Calu3 (cell line): ENCODE results near the gene CLEC16A. TPM values are rescaled to one million over a fixed set of nuclear protein-coding genes. Genes with fewer than 3 reads are reported as not detected.

Source experiments
- BruUV-seq: library from RNA; stranded (reverse); fragments of 400-500 nt; replicated peaks from 2 replicates; lab custom pipeline; 2021; lab: Mats Ljungman, UMichigan
- CTCF ChIA-PET: fragments of 300-600 bp; sonication (Branson Sonifier 250); formaldehyde crosslinking; loops from one replicate; lab custom pipeline; 2022; ENCODE audit warnings: antibody characterized with exemption; lab: Charles Lee
- DNase-seq: peaks from one replicate; pipeline ENCODE4 v3.0.0; 2022
- H3K27ac Mint-ChIP-seq: one replicate; pipeline ENCODE4 v1.8.0; 2022; ENCODE audit warnings: mixed read lengths; ENCODE audit not compliant: unreplicated experiment
- H3K27me3 Mint-ChIP-seq: one replicate; pipeline ENCODE4 v1.8.0; 2022; ENCODE audit warnings: mixed read lengths; ENCODE audit not compliant: unreplicated experiment
- H3K36me3 Mint-ChIP-seq: one replicate; pipeline ENCODE4 v1.8.0; 2022; ENCODE audit warnings: mild to moderate bottlenecking, moderate library complexity, mixed read lengths; ENCODE audit not compliant: insufficient read depth, unreplicated experiment
- H3K4me1 Mint-ChIP-seq: one replicate; pipeline ENCODE4 v1.8.0; 2022; ENCODE audit warnings: mild to moderate bottlenecking, low read depth, mixed read lengths; ENCODE audit not compliant: unreplicated experiment
- H3K4me3 Mint-ChIP-seq: one replicate; pipeline ENCODE4 v1.8.0; 2022; ENCODE audit warnings: mild to moderate bottlenecking, low read depth, moderate library complexity, mixed read lengths; ENCODE audit not compliant: unreplicated experiment
- H3K9me3 Mint-ChIP-seq: one replicate; pipeline ENCODE4 v1.8.0; 2022; ENCODE audit warnings: low read depth, mixed read lengths; ENCODE audit not compliant: unreplicated experiment
- intact Hi-C: fragments of 100-400 bp; cut with micrococcal nuclease; formaldehyde crosslinking; loops from one replicate; pipeline ENCODE4 v1.10.0; 2022; ENCODE audit not compliant: unreplicated experiment
- total RNA-seq: library from RNA; stranded (reverse); gene quantifications from 2 replicates; pipeline ENCODE4 v1.2.3, GENCODE V29; 2022
- TF ChIP-seq, protein P1 (sequence below): fragments of 200-600 bp; IDR thresholded peaks from one replicate; pipeline ENCODE4 v1.8.0; 2022; ENCODE audit warnings: antibody characterized with exemption; ENCODE audit not compliant: unreplicated experiment

The CLEC16A gene
- total RNA-seq, 1 experiment from 2014 or later: 33.0 TPM

GRCh38 chr16:10987361-10988163 lies 43.2 kb downstream of the CLEC16A start:
- CTCF ChIA-PET: interaction anchor here (0.7 kb wide), 1 partner anchor 39 kb away, joined by 3 read pairs; no protein-coding TSS in a partner anchor
- no TSS peak for BruUV-seq
- peak overlapping the region; percentile 3 for H3K27ac Mint-ChIP-seq
- H3K36me3 Mint-ChIP-seq: peaks cover 21% of the 10 kb centered on the region
- TF ChIP-seq, protein P1, sequence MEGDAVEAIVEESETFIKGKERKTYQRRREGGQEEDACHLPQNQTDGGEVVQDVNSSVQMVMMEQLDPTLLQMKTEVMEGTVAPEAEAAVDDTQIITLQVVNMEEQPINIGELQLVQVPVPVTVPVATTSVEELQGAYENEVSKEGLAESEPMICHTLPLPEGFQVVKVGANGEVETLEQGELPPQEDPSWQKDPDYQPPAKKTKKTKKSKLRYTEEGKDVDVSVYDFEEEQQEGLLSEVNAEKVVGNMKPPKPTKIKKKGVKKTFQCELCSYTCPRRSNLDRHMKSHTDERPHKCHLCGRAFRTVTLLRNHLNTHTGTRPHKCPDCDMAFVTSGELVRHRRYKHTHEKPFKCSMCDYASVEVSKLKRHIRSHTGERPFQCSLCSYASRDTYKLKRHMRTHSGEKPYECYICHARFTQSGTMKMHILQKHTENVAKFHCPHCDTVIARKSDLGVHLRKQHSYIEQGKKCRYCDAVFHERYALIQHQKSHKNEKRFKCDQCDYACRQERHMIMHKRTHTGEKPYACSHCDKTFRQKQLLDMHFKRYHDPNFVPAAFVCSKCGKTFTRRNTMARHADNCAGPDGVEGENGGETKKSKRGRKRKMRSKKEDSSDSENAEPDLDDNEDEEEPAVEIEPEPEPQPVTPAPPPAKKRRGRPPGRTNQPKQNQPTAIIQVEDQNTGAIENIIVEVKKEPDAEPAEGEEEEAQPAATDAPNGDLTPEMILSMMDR: no peak
- H3K4me3 Mint-ChIP-seq: no peak overlapping the region
- no peaks in the 10 kb centered on the region for H3K27me3 Mint-ChIP-seq
- DNase-seq: no peak
- H3K9me3 Mint-ChIP-seq: no peaks in the 10 kb centered on the region
- intact Hi-C loops: no loop called here
- peaks cover 72% of the 10 kb centered on the region for H3K4me1 Mint-ChIP-seq

DNA sequence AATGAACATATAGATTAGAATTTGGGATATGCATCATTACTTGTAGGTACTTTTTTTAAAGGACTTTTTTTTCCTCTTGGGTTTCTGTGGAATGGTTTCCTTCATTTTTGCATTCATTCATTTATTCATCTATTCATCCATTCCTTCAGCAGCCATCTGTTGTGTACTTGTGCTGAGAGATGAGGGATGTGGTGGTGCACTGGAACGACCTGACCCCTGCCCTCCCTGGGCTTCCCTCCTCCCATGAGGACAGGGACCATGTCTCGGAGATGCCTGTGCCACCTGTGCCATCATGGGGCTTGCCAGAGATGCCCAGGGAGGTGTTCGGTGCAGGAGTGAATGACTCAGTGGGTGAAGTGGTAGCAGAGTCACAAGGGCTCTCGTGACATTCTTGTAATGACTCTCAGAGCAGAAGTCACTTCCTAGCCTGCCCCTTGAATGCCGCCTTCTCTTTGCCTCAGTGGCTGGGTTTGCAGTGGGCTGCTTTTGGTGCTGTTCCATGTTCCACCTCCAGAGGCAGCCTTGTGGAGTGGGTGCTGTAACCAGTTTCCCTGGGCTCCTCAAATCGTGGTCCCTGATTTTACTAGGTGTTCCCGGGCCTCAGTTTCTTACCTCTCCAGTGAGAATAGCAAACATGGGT lies 43.9 kb downstream of the CLEC16A start:
- Mint-ChIP-seq H3K9me3 (no peaks in the 10 kb centered on the region), H3K4me3 (no peak overlapping the region), H3K4me1 (peaks cover 72% of the 10 kb centered on the region), H3K36me3 (peaks cover 21% of the 10 kb centered on the region), H3K27me3 (no peaks in the 10 kb centered on the region), H3K27ac (peak overlapping the region; percentile 47)
- CTCF ChIA-PET: no interaction called here
- intact Hi-C loops: no loop called here
- BruUV-seq: no TSS peak
- TF ChIP-seq, protein P1: peak; percentile 73
- DNase-seq: peak; percentile 40

DNA sequence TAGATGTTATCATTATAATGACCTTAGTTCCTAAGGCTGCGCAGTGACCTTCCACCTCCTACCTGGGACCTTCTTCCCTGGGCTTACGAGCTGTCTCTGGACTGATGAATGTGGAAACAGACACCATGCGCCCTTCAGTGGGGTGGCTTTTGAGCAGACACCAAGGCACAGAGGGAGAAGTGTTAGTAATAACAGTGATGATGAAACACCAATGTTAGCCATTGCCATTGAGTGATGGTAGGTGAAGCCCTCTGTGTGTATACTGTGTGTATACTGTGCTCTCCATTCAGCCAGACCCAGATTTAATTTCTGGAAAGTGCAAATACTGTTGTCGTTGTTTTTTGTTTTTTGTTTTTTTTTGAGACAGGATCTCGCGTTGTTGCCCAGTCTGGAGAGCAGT lies 44.5 kb downstream of the CLEC16A start:
- intact Hi-C loops: no loop called here
- TF ChIP-seq, protein P1: no peak
- CTCF ChIA-PET: no interaction called here
- peak overlapping the region; percentile 47 for H3K27ac Mint-ChIP-seq
- no peak for DNase-seq
- BruUV-seq: no TSS peak
- H3K36me3 Mint-ChIP-seq: peaks cover 17% of the 10 kb centered on the region
- no peaks in the 10 kb centered on the region for H3K27me3 Mint-ChIP-seq
- H3K4me1 Mint-ChIP-seq: peaks cover 67% of the 10 kb centered on the region
- H3K4me3 Mint-ChIP-seq: no peak overlapping the region
- H3K9me3 Mint-ChIP-seq: no peaks in the 10 kb centered on the region

DNA sequence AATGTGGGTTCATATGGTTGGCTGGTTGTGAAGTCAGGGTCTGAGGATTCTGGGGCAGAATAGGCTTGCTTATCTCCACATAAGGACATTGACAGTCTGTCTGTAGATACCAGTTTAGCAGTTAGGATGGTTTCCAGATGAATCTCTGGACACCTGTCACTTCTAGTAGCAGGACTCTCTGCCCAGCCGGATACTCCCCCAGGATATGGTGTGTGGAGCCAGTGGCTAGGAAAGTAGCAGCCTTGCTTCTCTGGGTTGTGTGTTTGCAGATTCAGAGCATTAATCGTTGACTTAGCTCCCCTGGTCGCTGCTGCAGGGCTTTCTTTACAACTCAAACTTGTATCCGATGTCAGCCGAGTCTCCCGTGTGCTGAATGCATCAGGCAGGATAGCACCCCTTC lies 45.2 kb downstream of the CLEC16A start:
- peaks cover 61% of the 10 kb centered on the region for H3K4me1 Mint-ChIP-seq
- intact Hi-C loops: no loop called here
- DNase-seq: no peak
- H3K4me3 Mint-ChIP-seq: no peak overlapping the region
- H3K27ac Mint-ChIP-seq: no peak overlapping the region
- TF ChIP-seq, protein P1: no peak
- no TSS peak for BruUV-seq
- peaks cover 17% of the 10 kb centered on the region for H3K36me3 Mint-ChIP-seq
- no peaks in the 10 kb centered on the region for H3K27me3 Mint-ChIP-seq
- CTCF ChIA-PET: no interaction called here
- no peaks in the 10 kb centered on the region for H3K9me3 Mint-ChIP-seq
